Globus pallidus (tissue), 1 donor: ENCODE results near the gene TTC39A.

Source experiments
- DNase-seq: peaks from one replicate; pipeline ENCODE4 v3.0.0-alpha.2; 2015; ENCODE audit warnings: low spot score

TTC39A gene

DNA sequence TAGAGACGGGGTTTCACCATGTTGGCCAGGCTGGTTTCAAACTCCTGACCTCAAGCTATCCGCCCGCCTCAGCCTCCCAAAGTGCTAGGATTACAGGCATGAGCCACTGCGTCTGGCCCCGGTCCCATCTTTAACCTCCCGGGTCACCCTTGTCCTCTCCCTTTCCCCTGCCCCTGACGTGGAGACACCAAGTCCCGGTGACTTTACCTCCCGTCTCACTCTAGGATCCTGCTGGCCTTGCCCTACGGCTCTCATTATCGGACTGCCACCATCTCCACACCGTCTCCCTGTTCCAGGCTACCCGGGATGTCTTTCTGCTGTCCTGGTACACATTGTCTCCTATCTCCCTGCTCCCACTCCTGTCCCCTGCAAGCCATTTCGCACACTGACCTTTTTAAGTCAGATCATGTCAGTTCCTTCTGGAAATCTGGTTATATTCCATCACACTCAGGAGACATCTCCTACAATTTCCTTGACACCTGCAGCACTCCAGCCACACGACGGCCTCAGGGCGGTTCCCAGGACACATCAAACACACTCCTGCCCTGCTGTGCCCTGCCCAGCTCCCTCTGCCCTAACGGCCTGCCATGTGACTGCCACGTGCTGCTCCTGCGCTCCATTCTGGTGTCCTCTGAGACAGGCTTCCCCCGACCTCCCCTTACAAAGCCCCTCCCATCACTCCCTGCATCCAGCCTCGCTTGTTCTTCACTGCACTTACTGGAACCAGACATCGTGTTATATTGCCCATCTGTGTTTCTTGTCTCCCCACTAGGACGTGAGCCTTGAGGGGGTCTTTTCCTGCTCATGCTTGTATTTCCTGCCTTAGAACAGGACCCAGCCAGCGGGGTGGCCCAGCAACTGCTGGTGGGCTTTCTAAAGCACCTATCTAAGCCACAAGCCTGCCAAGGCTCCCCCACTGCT lies 32.7 kb downstream of the TTC39A start:
- no peak for DNase-seq

DNA sequence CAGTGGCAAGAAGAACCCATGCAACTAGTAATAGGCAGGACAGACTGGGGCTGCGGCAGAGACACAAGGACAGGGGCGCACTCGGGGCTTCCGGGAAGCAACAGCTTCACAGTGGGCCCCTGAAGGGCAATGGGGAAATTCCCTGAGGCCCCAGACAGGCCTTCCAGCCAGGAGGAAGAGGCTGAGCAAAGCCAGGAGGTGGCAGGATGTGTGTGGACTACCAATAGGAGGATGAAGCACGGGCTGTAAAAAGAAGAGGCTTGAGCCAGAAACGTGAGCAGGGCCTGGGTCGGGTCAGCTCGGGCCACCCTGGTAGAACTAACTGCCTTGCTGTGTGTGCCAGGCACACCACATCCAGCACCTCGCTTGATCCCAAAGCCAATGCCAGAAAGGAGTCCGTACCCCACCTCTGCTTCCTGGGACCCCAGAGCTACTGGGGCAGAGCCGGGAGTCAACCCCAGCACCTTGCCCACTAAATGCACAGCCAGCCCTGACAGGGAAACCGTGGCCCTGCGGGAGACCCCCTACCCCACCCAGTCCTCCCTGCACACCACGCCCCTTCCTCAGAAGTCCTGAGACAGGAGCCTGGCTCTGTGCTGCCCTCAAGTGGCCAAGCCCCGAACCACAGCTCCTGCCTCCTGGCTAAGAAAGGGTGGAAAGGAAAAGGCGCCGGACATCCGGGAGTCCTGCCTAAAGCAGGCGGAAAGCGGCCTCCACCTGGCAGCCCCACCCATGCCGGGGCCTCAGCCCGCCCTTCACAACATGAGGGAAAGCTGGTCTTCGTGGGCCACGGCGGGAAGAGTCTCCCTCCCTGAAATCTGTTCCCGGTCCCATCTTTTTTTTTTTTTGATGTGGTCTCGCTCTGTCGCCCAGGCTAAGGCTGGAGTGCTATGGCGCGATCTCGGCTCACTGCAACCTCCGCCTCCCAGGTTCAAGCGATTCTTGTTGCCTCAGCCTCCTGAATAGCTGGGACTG lies 33.7 kb downstream of the TTC39A start:
- DNase-seq = peak; percentile 70

DNA sequence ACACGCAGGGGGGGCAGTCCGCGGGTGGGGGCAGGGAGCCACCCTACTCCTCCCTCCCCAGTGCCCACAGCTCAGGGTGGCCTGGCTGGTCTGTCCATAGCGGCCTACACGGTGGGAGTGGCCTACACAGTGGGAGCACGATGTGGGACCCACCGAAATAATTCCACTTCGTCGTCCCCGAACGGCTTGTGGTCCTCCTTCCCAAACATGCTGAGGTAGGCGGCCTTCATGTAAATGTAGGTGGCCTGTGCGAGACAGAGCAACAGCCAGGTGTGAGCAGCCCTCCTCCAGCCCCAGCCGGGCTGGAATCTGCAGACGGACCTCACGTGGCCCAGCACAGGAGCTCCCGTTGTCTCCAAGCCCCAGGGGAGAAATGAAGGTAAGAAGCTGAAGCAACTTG lies 34.4 kb downstream of the TTC39A start:
- DNase-seq = no peak

DNA sequence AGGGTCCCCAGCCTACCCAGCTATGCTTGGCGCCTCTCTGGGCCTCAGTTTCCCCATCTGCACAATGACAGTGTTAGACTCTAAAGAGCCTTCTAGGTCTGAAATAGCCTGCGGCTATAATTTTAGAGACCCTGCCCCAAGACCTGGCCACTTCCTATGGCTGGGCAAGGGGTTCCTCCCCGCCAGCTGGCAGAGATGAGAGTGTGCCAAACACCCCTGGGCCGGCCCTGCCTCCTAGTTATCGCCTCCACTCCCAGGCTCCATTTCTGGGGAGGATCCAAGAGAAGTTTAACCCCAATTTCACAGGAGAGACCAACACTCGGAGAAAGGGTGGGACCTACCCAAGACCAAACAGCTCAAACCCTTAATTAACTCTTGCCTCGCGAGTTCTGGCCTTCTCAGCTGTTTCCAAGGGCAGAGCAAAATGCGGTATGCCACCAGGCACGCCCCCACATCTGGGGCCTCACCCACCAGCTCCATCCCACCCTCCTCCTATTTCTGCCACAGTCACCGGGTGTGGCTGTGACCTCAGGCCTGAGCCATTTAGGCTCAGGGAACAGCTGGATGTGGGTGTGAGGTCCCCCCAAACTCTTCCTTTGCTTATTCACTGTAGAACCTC lies 35.7 kb downstream of the TTC39A start:
- DNase-seq = no peak

DNA sequence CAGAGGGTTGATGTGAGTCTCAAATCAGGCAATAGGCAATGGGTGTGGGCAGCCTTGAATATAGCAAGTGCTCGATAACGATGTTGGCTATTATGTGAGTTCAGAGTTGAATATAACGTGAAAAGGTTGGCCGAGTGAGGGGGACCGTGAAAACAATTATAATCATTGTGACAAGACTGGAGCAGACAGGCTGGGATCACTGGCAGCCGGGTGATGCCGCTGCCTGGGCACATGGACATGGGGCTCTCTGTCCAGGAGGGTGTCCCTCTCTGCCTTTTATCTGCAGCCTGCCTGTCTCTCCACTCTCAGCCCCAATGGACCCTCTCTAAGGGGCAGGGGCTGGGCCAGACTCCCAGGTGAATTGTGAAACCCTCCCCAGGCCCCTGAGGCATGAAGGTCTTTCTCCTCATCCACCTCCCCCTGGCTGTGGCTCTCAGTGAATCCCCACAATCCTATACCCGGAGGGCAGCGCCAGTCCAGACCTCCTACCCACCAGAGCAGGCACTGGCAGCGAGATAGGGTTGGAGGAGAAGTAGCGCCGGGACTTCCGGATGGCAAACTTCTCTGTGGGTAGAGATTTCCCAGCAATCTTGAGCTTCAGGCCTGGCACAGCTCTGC lies 36.4 kb downstream of the TTC39A start:
- no peak for DNase-seq

DNA sequence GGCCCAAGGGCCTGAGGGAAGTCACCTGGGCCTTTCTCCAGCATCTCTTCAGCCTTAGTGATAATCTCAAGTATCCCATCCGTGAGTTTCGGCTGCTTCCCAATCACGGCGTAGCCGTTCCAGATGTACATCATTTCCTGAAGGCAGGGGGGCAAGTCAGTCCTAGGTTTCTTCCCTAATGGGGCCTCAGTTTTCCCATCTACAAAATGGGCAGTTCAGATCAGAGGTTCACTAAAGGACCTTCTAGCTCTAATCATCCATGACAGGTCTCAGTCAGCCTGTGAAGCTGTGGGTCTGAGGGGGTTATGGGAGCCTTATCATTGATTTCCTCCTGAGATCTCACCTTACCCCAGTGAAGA lies 39.9 kb downstream of the TTC39A start:
- no peak for DNase-seq

DNA sequence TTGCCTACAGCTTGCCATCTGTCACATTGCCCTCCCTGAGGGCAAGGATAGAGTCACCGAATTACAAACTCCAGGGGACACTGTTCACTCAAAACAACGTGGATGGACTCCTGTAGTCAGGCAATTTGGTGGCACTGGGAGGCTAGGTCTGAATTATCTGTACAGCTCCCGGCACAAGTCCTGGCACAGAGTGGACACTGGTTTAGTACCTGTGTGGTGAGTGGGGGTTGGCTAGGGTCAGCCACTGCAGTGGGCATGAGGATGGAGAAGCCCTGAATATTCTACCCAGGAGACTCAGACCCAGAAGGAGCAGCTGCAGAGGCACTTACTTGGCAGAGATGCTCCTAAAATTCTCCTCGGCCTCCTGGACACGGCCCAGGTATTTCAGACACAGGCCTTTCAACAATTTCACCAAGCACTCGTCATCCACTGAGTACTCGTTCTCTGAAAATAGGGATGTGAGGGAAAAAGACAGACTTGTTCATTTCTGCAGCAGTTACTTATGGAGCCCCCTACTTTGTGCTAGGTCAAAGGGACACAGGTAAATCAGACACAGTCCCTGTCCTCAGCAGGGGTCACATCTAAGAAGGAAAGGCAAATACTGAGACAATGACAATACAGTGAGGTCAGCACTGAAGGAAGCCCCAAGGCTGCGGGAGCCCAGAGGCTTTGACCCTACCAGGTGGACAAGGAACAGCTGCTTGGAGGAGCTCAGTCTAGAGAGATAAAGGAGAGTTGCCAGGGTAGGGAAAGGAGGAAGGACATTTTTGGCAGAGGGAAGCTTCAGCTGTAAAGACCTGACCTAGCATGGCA lies 40.5 kb downstream of the TTC39A start:
- no peak for DNase-seq

DNA sequence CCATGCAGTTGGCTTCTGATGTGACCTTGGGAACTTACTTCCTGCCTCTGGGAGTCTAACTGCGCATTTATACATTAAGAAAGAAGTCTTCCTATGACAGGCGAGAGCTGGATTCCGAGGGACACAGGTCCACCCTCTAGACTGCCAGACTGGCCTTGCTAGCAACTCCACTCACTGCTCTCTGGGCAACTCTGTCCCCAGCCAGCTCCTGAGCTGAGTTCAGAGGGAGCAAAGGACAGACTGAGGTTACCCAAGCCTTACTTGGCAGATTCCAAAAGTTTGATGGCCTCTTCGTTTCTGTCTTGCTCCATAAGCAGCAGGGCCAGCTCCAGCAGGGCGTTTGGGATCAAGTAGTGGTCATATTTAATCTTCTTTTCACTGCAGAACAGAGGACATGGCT lies 41.8 kb downstream of the TTC39A start:
- DNase-seq = no peak

DNA sequence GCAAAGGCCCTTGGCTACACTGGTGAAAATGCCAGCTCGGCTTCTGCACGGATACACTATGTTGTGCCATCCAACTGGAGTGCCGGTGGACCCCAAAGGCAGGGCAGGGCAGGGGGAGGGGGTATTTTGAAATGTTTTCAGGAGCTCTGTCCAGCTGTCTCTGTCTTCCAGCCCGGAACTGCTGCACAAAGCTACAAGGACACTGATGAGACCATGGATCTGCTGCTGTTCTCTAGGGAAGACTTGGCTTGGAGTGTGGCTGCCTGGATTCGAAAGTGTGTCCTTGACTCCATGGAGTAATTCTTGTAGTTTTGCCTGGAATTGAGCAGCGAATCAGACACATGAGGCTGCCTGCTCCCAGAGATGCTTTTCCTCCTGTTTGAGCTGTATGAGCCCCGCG lies 42.4 kb downstream of the TTC39A start:
- DNase-seq = no peak

DNA sequence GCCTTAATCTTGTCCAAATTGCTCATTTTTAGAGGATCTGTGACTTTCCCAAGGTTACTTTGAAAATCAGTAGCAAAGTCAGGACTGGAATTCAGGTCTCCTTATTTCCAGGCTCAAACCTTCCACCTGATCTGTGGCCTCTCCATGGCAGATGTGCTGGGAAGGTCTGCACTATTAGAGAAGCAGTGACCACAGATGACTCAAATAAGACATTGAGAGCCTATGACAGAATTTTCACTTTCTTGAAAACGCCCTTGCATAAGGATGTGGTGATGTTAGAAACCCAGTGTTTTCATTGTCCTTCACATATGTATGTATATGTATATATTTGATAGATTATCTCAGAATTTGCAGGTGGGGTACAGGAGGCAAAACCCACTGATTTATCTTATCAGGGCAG lies 45.3 kb downstream of the TTC39A start:
- no peak for DNase-seq

DNA sequence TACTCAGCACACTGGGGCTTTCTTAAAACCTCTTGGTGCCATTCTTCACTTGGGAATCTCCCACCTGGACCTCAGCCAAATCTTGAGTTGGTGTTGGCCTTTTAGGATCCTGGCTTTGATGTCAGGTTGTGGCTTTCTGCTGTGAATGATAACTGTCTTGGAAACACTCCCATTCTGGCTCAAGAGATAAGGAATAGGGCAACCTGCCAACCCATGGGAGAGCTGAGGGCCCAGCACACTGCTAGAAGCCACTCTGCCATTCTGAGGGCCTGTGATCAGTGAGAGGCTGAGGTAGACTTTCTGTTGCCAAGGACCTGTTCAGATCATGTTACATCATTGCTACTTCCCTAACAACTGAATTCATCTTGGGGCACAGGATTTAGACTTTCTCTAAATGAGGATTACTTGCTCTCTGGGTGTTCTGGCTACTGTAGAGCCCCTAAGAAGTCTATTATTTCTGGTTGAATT lies 45.8 kb downstream of the TTC39A start:
- DNase-seq = no peak

DNA sequence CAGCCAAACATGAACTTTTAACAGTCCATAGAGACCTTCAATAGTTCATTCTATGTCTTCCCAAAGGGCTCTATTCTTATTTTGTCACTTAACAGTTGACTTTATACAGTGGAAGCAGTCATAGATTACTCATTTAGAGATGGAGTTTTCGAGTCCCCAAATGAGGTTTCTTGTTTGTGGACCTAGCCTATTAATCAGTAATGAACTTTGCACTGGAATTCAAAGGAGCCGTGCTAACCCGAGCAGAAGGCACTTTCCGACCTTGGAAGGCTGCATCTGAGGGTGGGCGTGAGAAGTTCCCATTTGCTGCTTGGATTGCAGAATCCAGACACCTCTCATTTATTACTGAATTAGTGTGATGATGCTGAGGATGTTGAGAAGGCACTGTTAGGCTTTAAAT lies 46.4 kb downstream of the TTC39A start:
- DNase-seq = no peak

DNA sequence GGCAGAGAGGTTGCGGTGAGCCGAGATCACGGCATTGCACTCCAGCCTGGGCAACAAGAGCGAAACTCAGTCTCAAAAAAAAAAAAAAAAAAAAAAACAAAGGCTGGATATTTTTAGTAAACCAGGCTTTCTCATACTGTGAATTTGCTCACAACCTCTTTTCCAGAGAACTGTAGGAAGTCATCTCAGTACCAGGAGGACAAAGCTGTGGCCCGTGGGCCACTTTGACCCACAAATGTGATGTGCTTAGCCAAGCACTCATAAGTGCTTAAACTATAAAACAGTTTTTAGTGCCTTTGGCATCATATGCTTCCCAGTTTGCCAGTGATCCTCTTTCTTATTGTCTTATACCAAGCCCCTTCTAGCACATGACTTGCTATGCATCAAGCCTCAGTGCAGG lies 47.8 kb downstream of the TTC39A start:
- no peak for DNase-seq

DNA sequence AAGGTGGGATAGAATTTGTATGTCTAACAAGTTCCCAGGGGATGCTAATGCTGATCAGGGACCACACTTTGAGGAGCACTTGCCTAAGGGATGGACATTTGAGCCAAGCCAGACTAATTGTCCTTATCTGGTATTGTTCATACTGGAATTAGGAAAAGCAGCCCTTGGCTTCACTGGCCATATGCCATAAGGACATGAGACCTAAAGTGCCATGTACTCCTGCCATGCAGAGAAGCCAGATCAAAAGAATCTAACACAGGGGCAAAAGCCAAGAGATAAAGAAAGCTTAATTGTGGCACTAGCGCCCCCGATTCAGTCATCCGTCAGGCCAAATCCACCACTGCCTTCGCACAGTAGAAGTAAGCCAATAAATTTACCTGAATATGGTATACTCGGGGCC lies 48.6 kb downstream of the TTC39A start:
- DNase-seq = no peak

DNA sequence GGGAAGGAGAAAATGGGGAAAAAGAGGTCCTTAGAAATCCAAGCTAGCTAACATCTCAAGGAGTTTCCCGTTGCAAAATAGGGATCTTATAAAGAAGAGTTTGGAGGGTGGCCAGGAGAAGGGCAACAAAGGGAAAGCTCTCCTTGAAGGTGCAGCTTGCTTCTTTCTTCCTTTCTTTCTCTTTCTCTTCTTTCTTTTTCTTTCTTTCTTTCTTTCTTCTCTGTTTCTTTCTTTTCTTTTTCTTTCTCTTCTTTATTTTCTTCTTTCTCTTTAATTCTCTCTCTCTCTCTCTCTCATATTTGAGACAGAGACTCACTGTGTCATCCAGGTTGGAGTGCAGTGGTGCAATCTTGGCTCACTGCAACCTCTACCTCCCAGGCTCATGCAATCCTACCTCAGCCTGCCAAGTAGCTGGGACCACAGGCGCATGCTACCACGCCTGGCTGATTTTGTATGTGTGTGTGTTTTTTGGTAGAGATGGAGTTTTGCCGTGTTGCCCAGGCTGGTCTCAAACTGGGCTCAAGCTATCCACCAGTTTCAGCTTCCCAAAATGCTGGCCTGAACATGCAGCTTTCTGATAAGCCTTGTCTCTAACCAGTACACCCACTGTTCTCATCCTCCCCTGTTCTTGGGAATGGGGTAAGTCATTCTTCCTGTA lies 49.9 kb downstream of the TTC39A start:
- DNase-seq = no peak

DNA sequence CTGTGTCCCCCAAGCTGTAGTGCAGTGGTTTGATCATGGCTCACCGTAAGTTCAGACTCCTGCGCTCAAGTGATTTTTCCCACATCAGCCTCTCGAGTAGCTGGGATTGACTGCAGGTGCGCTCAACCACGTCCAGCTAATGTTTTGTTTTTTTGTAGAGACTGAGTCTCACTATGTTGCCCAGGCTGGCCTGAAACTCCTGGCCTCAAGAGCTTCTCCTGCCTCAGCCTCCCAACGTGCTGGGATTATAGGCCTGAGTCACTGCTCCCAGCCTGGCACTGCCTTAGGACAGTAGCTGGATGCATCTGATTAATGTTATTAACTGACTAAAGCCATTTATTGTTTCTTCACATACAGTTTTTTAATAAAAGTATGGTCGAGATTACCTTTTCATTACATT lies 54.1 kb downstream of the TTC39A start:
- no peak for DNase-seq

DNA sequence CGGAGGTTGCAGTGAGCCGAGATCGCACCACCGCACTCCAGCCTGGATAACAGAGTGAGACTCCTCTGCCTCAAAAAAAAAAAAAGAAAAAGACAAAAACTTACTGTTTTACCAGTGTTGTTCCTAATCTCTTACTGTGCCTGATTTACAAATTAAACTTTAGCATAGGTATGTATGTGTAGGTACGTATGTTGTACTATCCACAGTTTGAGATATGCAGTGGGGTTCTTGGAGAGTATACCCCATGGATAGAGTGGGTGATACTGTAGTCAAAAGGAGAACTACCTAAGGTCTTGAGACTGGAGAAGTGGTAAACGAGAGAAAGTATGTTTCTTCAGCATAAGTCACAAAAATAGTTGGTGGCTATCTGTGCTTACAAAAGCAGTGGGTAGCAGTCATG lies 55.7 kb downstream of the TTC39A start:
- DNase-seq = no peak

DNA sequence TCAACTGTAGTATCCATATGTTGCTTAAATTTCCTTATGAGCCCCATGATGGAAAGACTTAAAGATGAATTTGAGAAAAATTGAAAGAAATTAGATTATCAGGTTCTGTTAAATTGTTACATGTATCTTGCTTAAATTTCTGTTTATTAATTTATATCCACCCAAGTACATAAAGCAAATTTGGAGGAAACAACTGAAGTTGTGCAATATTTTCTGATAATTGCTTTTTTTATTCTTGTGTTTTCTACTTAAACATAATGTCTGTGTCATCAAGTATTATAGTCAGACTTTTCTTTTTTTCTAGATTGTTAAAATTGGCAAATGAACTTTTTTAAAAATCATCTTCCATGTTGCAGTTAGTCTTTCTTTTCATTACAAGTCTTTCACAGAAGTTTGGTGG lies 57.4 kb downstream of the TTC39A start:
- no peak for DNase-seq

DNA sequence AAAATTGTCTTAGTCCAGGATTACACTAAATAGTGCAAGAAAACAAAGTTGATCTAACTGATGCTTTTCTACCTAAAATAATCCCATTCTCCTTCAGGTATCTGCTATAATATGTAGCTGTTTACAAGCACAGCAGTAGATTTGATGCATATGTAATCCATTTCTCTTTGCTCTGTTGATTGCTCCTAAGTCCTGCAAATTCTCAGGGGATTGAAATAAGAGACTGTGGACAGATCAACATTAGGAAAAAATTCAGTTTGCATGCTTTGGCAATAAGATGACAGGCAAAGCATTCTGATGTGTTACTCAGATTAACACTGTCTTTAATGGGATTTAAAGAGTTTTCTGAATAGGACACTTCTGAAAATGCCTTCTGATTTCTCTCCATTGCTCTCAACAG lies 59.6 kb downstream of the TTC39A start:
- no peak for DNase-seq

DNA sequence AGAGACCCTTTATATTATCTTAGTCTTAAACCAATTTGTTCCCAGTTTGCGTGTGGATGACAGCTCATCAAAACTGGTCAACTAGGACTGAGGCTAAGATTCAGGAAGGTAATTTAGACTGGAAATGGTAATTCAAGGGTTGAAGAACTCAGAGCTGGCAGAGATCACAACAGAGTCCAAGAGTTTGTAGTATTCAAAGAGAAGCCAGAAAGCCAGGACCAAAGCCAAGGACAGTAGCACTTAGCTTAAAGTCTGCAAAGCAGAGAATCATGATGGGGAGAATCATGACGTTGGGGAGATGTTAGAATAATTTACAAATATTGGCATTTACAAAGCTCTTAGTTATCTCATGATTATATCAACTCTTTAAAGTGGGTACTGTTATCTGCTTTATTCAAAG lies 61.7 kb downstream of the TTC39A start:
- no peak for DNase-seq

DNA sequence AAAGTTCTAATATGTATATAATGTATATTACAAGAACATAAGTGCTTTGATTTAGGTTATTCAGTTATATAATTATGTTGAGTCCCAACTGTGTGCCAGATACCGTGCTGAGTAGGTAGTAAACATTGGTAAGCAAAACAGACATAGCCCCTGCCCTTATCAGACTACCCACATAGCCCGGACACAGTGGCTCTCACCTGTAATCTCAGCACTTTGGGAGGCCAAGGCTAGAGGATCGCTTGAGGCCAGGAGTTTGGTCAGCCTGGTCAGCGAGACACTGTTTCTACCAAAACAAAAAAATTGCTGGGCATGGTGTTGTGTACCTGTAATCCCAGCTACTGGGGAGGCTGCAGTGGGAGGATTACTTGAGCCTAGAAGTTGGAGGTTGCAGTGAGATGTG lies 63.6 kb downstream of the TTC39A start:
- no peak for DNase-seq
